Esophagus muscularis mucosa (tissue), 4 donors: ENCODE data around the gene CCDC39. TPM values are rescaled to one million over a fixed set of nuclear protein-coding genes. Genes with fewer than 3 reads are reported as not detected.

Experiments
- DNase-seq: peaks from one replicate; pipeline ENCODE4 v3.0.0-alpha.2; 2017; ENCODE audit errors: extremely low spot score
- H3K27ac ChIP-seq, 4 donors: fragments of 200-600 bp; sonication (generic); replicated peaks in 1 of 4; 1 replicate in 3 of 4; 2 replicates in 1 of 4; pipeline ENCODE4 v1.5.1; 2016 to 2019; ENCODE audit warnings: mild to moderate bottlenecking in 1 of 4
- H3K27me3 ChIP-seq, 4 donors: fragments of 200-600 bp; sonication (generic); one replicate each; pipeline versions ENCODE4 v1.5.1 to v1.6.0; 2016 to 2019
- H3K36me3 ChIP-seq, 4 donors: fragments of 200-600 bp; sonication (generic); one replicate each; pipeline ENCODE4 v1.5.1; 2016 to 2019
- H3K4me1 ChIP-seq, 4 donors: fragments of 200-600 bp; sonication (generic); one replicate each; pipeline ENCODE4 v1.5.1; 2016 to 2019
- H3K4me3 ChIP-seq, 4 donors: fragments of 200-600 bp; sonication (generic); 1 replicate in 2 of 4; 2 replicates in 2 of 4; pipeline ENCODE4 v1.5.1; 2016 to 2019; ENCODE audit warnings: mild to moderate bottlenecking in 4 of 4, moderate library complexity in 1 of 4
- H3K9me3 ChIP-seq, 4 donors: fragments of 200-600 bp; sonication (generic); 1 replicate in 3 of 4; 2 replicates in 1 of 4; pipeline ENCODE4 v1.5.1; 2016 to 2019
- EP300 ChIP-seq: sonication (generic); formaldehyde crosslinking; IDR thresholded peaks from one replicate; pipeline ENCODE4 v1.6.1; 2017; ENCODE audit warnings: antibody characterized with exemption
- POLR2A ChIP-seq: fragments of 450-650 bp; IDR thresholded peaks from one replicate; pipeline ENCODE4 v1.6.1; 2017; ENCODE audit warnings: antibody characterized with exemption, moderate library complexity, mild to moderate bottlenecking, low read depth
- POLR2AphosphoS5 ChIP-seq, 2 donors: sonication (generic); formaldehyde crosslinking; IDR thresholded peaks; one replicate each; pipeline ENCODE4 v1.6.1; 2017; ENCODE audit warnings: antibody characterized with exemption in 2 of 2
- WGBS: methylation state at CpG from one replicate; pipeline ENCODE4 v1.1.5; 2018; 5-methylcytosine and 5-hydroxymethylcytosine counted together
- intact Hi-C: fragments of 100-400 bp; cut with DNase I; formaldehyde crosslinking; loops from one replicate; pipeline ENCODE4 v1.15.1; 2023
- small RNA-seq, 3 donors: library from RNA; depleted of rRNA; stranded (forward); fragments of <200 nt; gene quantifications; one replicate each; pipeline ENCODE3, GENCODE V24; 2016
- total RNA-seq, 4 donors: library from RNA; depleted of rRNA; stranded (reverse); fragments of >200 nt; gene quantifications; one replicate each; pipeline versions ENCODE4 v1.1.0 to v1.2.1, GENCODE V29; 2016
- TF ChIP-seq, protein P1 (sequence below), 3 experiments: fragments of 200-600 bp in 2 of 3; fragments of 450-650 bp in 1 of 3; sonication (generic) in 2 of 3; IDR thresholded peaks; one replicate each; pipeline ENCODE4 v1.5.1; 2017 to 2019; ENCODE audit warnings: antibody characterized with exemption in 3 of 3, mild to moderate bottlenecking in 2 of 3, moderate library complexity in 1 of 3

The CCDC39 gene
- total RNA-seq, 4 donors from 2014 or later, result under 0.01 to 0.17 TPM; not detected in 2

DNA sequence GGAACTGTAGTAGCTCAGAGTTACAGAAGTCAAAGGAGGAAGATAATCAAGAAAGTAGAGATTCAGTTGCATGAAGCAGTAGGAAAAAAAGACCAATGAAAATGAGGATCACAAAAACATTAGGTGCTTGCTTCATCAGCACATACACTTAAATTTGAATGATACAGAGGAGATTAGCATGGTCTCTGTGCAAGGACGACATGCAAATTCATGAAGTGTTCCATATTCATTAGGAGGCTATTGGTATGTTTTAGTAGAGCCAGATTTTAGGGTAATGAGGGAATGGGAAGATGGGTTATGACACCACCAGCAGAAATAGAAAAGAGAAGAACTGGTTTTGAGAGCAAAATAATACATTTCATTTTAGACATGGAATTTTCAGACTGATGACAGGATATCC is 98.4 kb downstream of the CCDC39 start:
- Histone ChIP-seq H3K9me3 (no peaks in the 10 kb centered on the region), H3K36me3 (no peaks in the 10 kb centered on the region), H3K4me1 (no peaks in the 10 kb centered on the region), H3K27me3 (peaks cover 0 to 33% (median 0%) of the 10 kb centered on the region in 4 donors), H3K4me3 (no peak overlapping the region), H3K27ac (no peak overlapping the region)
- TF ChIP-seq POLR2A, result no peak
- intact Hi-C loops, result no loop called here
- WGBS, result 72% methylated on average over 1 of the region's 1 CpG
- no peak for DNase-seq

DNA sequence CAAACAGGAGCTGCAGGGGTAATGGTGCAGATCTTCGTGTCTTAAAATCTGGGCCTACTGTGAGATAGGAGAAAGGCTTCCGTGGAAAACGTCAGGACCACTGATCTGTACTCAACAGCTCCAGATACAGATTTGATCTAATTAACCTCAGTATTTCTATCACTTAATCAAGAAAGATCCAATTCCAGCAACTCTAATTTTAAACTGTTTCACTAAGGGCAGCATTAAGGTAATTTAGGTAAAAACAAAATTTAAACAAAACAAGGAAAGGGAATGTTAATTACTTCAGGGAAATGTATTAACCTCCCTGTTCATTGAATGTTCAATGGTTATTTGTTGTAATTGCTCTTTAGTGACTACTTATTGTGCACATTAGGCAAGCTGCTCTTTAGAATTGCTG is 103.7 kb downstream of the CCDC39 start:
- no peaks in the 10 kb centered on the region for H3K4me1 ChIP-seq
- no peaks in the 10 kb centered on the region for H3K36me3 ChIP-seq
- no peak for DNase-seq

DNA sequence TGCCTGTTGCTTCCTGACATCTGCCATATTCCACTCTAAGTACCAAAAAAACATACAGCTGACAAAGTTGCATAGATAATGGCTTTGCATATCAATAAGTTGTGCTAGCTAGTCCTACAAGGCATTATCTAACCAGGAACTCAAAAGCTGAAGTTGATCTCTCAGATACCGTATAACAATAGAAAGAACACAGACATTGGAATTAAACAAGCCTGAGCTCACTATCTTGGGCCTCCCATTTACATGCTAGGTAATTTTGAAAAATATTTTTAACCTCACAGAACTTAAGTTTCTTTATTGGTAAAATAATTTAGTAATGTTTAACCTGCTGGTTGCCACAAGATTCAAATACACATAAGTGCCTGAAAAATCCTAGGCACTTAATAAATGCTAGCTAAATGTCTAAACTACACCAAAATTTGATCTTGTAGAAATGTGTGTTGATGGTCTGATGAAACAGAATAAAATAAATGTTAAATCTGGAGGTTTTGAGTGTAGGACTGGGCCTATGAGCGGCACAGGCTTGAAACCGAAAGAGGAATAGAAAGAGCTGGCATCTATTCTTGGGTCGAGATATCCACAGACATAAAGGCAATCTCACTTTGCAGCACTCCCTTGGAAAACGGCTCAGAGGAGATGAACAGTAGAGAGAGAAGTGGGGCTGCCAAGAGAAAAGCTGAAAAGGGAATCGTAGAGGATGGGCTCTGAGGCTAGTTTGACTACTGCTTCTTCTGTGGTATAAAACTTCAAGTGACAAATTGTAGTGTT is 107.3 kb downstream of the CCDC39 start:
- Histone ChIP-seq H3K4me1 (no peaks in the 10 kb centered on the region), H3K27ac (no peak overlapping the region), H3K4me3 (no peak overlapping the region), H3K36me3 (no peaks in the 10 kb centered on the region), H3K9me3 (no peaks in the 10 kb centered on the region), H3K27me3 (no peaks in the 10 kb centered on the region)
- TF ChIP-seq POLR2AphosphoS5 (IDR thresholded peaks at IDR 0.05), result no peak
- WGBS, result 84% methylated on average over 6 of the region's 6 CpGs
- intact Hi-C loops, result no loop called here
- DNase-seq, result no peak

More for the DNA sequence above, 103.7 kb downstream of the CCDC39 start:
- Histone ChIP-seq H3K27ac (no peak overlapping the region), H3K4me3 (no peak overlapping the region), H3K9me3 (no peaks in the 10 kb centered on the region), H3K27me3 (peaks cover 0 to 5% (median 0%) of the 10 kb centered on the region in 4 donors)
- TF ChIP-seq, protein P1, sequence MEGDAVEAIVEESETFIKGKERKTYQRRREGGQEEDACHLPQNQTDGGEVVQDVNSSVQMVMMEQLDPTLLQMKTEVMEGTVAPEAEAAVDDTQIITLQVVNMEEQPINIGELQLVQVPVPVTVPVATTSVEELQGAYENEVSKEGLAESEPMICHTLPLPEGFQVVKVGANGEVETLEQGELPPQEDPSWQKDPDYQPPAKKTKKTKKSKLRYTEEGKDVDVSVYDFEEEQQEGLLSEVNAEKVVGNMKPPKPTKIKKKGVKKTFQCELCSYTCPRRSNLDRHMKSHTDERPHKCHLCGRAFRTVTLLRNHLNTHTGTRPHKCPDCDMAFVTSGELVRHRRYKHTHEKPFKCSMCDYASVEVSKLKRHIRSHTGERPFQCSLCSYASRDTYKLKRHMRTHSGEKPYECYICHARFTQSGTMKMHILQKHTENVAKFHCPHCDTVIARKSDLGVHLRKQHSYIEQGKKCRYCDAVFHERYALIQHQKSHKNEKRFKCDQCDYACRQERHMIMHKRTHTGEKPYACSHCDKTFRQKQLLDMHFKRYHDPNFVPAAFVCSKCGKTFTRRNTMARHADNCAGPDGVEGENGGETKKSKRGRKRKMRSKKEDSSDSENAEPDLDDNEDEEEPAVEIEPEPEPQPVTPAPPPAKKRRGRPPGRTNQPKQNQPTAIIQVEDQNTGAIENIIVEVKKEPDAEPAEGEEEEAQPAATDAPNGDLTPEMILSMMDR (IDR thresholded peaks at IDR 0.05), result no peak
- no peak for TF ChIP-seq EP300
- TF ChIP-seq POLR2A, result no peak
- TF ChIP-seq POLR2AphosphoS5 (IDR thresholded peaks at IDR 0.05), result no peak
- WGBS, result 93% methylated on average over 3 of the region's 3 CpGs
- intact Hi-C loops, result no loop called here

DNA sequence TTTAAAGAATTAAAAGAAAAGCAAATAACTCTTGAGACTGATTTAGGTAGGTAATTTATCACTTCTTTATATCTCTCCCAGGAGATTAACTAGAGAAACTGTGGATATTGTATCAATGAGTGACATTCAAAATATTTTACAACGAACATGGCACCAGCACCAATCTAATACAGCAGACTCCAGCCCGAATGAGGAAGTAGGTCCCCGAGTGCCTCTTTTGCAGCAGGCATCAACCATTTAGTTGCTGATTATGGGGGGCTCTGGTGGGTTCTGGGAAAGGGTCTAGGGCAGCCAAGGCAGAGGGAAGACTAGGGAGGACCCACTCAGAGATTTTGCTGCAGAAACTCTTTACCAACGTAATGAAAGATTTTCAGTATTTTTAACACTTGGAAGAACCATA is 109.1 kb downstream of the CCDC39 start:
- Histone ChIP-seq H3K4me1 (no peaks in the 10 kb centered on the region), H3K4me3 (no peak overlapping the region), H3K9me3 (no peaks in the 10 kb centered on the region), H3K27ac (no peak overlapping the region), H3K36me3 (no peaks in the 10 kb centered on the region), H3K27me3 (no peaks in the 10 kb centered on the region)
- DNase-seq, result no peak
- 58% methylated on average over 4 of the region's 4 CpGs for WGBS
- intact Hi-C loops, result no loop called here
- TF ChIP-seq, protein P1 (IDR thresholded peaks at IDR 0.05), result no peak
- TF ChIP-seq EP300 (no peak), POLR2A (no peak)

DNA sequence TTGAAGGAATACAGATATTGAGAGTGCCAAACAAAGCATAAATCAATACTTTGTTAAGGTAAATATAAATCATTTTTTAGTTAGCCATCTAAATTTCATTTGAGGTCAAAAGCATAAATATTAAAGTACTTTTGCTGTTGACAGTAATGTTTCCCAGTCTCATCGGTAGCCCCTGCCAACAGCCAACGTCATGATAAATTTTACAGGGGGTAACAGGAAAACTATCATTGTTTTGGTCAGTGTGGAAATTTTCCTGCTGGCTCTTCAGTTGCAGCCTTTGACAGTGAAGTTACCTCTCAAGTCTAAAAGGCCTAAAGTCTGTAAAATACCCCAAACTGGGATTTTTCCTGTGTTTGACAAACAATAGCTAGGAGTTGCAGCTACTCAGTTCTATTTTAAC is 114.6 kb downstream of the CCDC39 start:
- intact Hi-C loops, result no loop called here
- no peak overlapping the region for H3K27ac ChIP-seq
- peaks cover 0 to 6% (median 4%) of the 10 kb centered on the region in 4 donors for H3K9me3 ChIP-seq
- H3K4me1 ChIP-seq, result no peaks in the 10 kb centered on the region
- TF ChIP-seq POLR2A (no peak), EP300 (no peak), POLR2AphosphoS5 (IDR thresholded peaks at IDR 0.05) (no peak)
- TF ChIP-seq, protein P1 (IDR thresholded peaks at IDR 0.05), result no peak
- H3K36me3 ChIP-seq, result no peaks in the 10 kb centered on the region
- H3K27me3 ChIP-seq, result no peaks in the 10 kb centered on the region
- 67% methylated on average over 2 of the region's 2 CpGs for WGBS
- H3K4me3 ChIP-seq, result no peak overlapping the region
- DNase-seq, result no peak

Small RNAs within 50 kb of the gene (small RNA-seq; reads per million reads assigned to genes)
- gene AC068298.1 (0 reads per million in 3 donors), gene RNU6-486P (0 reads per million in 3 donors)

Other genes starting within 250 kb of the CCDC39 start
- gene TTC14, start 77.3 kb downstream of the CCDC39 start, total RNA-seq, result 10 to 100 TPM; 19.7 to 50.8 (median 40.1) TPM
- gene FXR1, start 233.2 kb upstream of the CCDC39 start, total RNA-seq, result 100 to 1,000 TPM; 129 to 174 (median 164) TPM